ENCODE results near the gene CRIP3. TPM values are rescaled to one million over a fixed set of nuclear protein-coding genes. Genes with fewer than 3 reads are reported as not detected.
A peak's percentile ranks its signal among the peaks of the same experiment; 100 is the strongest.

Gene CRIP3
- total and polyA plus RNA-seq, 10 of the 15 experiments (the other 5 are each of a cell fraction or from before 2014, with no cell fraction given), result 1.5 to 9.2 (median 2.2) TPM

GRCh38 chr6:43284991-43285781 lies 23.4 kb downstream of the CRIP3 start:
- Histone ChIP-seq H3K36me3 (ENCODE audit: control insufficient read depth in 2 of 2, insufficient read depth in 2 of 2, low read length in 1 of 2) (no peaks in the 10 kb centered on the region), H4K20me1 (ENCODE audit: control insufficient read depth, insufficient read depth) (no peaks in the 10 kb centered on the region), H3K27ac (ENCODE audit: control insufficient read depth, insufficient read depth) (no peak overlapping the region), H3K4me2 (ENCODE audit: control insufficient read depth, insufficient read depth) (no peak overlapping the region), H3K4me1 (ENCODE audit: control insufficient read depth, insufficient read depth, low read length) (no peaks in the 10 kb centered on the region), H3K79me2 (ENCODE audit: control insufficient read depth, insufficient read depth, low read length) (no peaks in the 10 kb centered on the region), H3K4me3 (no peak overlapping the region), H3K9me3 (replicated peaks; ENCODE audit: control insufficient read depth, insufficient read depth, low read length) (no peaks in the 10 kb centered on the region), H3K9ac (ENCODE audit: control insufficient read depth, insufficient read depth, low read length) (no peak overlapping the region), H2AFZ (ENCODE audit: control insufficient read depth, low read depth, low read length) (no peak overlapping the region), H3K27me3 (replicated peaks in 1 of 2; ENCODE audit: control insufficient read depth in 2 of 2, insufficient read depth in 2 of 2, low read length in 1 of 2) (peaks cover 0 to 2% of the 10 kb centered on the region in 2 experiments; a peak in 3 of 4 replicates)
- ChIA-PET SMC1A (ENCODE audit: uncharacterized antibody, unreplicated experiment) (no interaction called here), CTCF (no interaction called here), POLR2A (no interaction called here), RAD21 (ENCODE audit: unreplicated experiment) (no interaction called here)
- in situ Hi-C loops (cut with MboI) (no loop called here), intact Hi-C loops (cut with micrococcal nuclease; ENCODE audit: unreplicated experiment) (no loop called here)
- FAIRE-seq, result no peak
- no peak for ATAC-seq
- TF ChIP-seq SREBF2 (IDR thresholded peaks at IDR 0.05; ENCODE audit: low read length), result no peak
- TF ChIP-seq HDAC6 (IDR thresholded peaks at IDR 0.05; ENCODE audit: unreplicated experiment), result peak; percentile 89
- TF ChIP-seq DPF2 (IDR thresholded peaks at IDR 0.05), result no peak
- DNase-seq (ENCODE audit: low read depth, low spot score), result no peak
- WGBS (ENCODE audit: insufficient coverage, insufficient replicate concordance, low lambda C conversion rate, missing lambda C conversion rate), result 22% methylated on average over 31 of the region's 83 CpGs
- no TSS peak for BruUV-seq (replicated peaks)

GRCh38 chr6:43283905-43284304 lies 24.7 kb downstream of the CRIP3 start:
- Histone ChIP-seq H3K9ac (ENCODE audit: control insufficient read depth, insufficient read depth, low read length) (no peak overlapping the region), H3K36me3 (ENCODE audit: control insufficient read depth in 2 of 2, insufficient read depth in 2 of 2, low read length in 1 of 2) (no peaks in the 10 kb centered on the region), H3K4me1 (ENCODE audit: control insufficient read depth, insufficient read depth, low read length) (no peaks in the 10 kb centered on the region), H3K4me3 (no peak overlapping the region), H2AFZ (ENCODE audit: control insufficient read depth, low read depth, low read length) (no peak overlapping the region), H3K27ac (ENCODE audit: control insufficient read depth, insufficient read depth) (no peak overlapping the region), H3K27me3 (replicated peaks in 1 of 2; ENCODE audit: control insufficient read depth in 2 of 2, insufficient read depth in 2 of 2, low read length in 1 of 2) (peaks cover 0 to 2% of the 10 kb centered on the region in 2 experiments; a peak in 3 of 4 replicates), H4K20me1 (ENCODE audit: control insufficient read depth, insufficient read depth) (no peaks in the 10 kb centered on the region), H3K9me3 (replicated peaks; ENCODE audit: control insufficient read depth, insufficient read depth, low read length) (no peaks in the 10 kb centered on the region), H3K79me2 (ENCODE audit: control insufficient read depth, insufficient read depth, low read length) (no peaks in the 10 kb centered on the region), H3K4me2 (ENCODE audit: control insufficient read depth, insufficient read depth) (no peak overlapping the region)
- TF ChIP-seq SREBF1 (IDR thresholded peaks at IDR 0.05; ENCODE audit: low read length) (no peak), TBL1XR1 (IDR thresholded peaks at IDR 0.05; ENCODE audit: low read depth, low read length) (no peak)
- ChIA-PET CTCF (no interaction called here), RAD21 (ENCODE audit: unreplicated experiment) (no interaction called here), POLR2A (no interaction called here), SMC1A (ENCODE audit: uncharacterized antibody, unreplicated experiment) (no interaction called here)
- in situ Hi-C loops (cut with MboI), result no loop called here
- FAIRE-seq (no peak), DNase-seq (ENCODE audit: low read depth, low spot score) (no peak), ATAC-seq (no peak)
- no TSS peak for BruUV-seq (replicated peaks)
- intact Hi-C loops (cut with micrococcal nuclease; ENCODE audit: unreplicated experiment), result no loop called here
- 65% methylated on average over 18 of the region's 27 CpGs for WGBS (ENCODE audit: insufficient coverage, insufficient replicate concordance, low lambda C conversion rate, missing lambda C conversion rate)
